Tongue (tissue), 2 donors: ENCODE results near the gene MED16. TPM values are rescaled to one million over a fixed set of nuclear protein-coding genes. Genes with fewer than 3 reads are reported as not detected.

Source experiments
- DNase-seq: peaks from one replicate; pipeline ENCODE4 v3.0.0-alpha.2; 2015
- total RNA-seq: library from RNA; depleted of rRNA; stranded (reverse); fragments of >200 nt; gene quantifications from one replicate; pipeline ENCODE4 v1.2.3, GENCODE V29; 2014

Gene MED16
- total RNA-seq, 1 donor from 2014 or later = 34.4 TPM

DNA sequence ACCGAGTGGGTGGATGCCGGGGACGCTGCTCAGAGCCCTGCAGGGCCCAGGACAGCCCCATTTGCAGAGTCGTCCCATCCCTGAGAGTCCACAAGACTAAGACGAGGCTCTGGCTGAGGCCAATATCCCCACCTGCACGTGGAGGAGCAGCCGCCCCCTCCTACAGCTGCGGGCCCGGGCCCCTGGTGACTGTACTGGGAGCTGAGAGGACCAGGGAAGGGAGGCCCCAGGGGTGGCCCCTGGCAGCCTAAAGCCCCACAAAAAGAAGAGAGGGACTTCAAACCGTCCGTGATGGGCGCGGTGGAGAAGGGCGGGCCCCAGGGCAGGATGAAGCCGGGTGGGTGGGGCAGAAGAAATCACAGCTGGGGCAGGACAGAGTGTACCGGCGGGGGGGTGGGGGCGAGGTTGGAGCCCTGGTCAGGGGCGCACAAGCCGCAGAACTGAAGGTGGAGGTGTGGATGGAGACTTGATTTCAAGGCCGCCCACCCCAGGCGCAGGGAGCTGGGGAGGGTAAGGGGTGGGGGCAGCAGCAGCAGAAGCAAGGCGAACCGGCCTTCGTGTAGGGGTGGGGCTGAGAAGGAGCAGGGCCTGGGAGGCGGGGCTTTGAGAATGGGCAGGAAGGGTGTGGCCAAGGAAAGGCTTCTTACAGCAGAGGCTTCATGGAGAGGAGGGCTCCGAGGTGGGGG is 20.6 kb downstream of the MED16 start:
- DNase-seq = peak; percentile 57

DNA sequence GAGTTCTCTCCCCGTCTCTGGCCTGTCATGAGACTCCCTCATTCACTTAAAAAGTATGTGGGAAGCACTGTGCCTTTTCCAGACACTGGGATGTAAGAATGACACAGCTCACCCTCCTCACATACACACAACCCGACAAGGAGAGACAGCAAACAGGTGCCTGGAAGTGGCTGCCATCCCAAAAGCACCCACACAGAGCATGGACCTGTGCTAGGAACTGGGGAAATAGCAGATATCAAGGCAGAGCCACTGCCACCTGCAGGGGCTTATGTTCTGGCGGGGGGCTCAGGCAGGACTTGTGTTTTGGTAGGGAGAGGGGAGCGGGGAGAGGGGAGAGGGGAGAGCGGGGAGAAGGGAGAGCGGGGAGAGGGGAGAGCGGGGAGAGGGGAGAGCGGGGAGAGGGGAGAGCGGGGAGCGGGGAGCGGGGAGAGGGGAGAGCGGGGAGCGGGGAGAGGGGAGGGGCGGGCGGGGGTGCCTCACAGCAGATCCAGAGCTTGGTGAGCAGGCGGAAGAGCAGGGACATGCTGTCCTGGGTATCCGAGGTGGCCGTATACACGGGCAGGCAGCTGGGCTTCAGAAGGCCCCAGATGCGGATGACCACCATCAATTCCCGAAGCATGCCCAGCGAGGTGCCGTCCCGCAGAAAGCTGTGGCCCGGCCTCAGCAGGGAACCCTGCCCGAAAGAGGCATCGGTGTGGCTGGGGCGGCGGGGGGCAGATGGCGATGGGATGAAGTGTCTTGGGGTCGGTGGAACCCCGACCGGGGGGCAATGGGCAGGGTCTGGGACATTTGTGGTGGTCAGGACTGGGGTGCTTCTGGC is 21.3 kb downstream of the MED16 start:
- DNase-seq = no peak

- peak; percentile 87 for DNase-seq
These were observed 22.0 kb downstream of the MED16 start for GRCh38 chr19:870963-871401.

- DNase-seq = no peak
These were observed 22.7 kb downstream of the MED16 start for GRCh38 chr19:870314-870713.

DNA sequence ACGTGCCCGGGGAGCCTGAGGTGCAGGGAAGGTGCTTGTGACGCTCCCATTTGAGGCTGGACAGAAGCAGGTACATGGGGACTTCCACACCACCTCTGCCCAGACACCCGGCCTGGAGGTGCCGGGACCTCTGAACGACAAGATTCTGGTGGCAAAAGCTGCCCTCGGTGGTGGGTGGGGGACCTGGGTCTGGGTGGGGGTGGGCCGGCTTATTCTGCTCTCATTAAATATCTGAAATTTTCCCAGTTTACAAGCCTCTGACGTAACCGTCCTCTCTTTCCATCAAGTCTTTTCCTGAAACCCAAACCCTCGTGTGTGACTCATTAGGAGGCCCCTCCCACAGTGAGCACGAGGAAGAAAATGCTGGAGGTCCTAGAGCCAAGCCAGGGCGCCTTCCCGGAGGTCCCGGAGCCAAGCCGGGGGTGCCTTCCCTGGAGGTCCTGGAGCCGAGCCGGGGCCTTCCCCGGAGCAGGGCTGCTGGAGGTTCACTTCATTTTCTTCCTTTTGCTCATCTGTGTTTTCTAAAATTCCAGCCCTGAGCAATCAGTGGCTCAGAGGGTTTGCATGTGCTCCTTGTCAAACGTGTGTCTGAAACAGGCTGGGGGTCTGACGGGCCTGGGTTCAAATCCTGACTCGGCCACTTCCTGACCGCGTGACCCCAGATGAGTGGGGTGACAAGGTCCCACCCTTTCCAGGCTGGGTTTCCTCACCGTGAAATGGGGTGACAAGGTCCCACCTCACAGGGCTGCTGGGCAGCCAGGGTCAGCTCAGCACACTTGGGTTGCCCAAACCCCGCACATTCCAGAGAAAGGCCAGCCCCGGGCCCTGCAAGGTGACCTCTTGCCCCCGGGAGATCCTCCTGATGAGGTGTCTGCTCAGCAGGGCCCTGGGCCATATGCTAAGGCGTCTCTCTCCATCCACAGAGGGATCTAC is 23.5 kb downstream of the MED16 start:
- DNase-seq = peak; percentile 62

GRCh38 chr19:868458-869244 is 24.3 kb downstream of the MED16 start:
- no peak for DNase-seq

GRCh38 chr19:867855-868457 is 25.0 kb downstream of the MED16 start:
- DNase-seq = no peak

- peak; percentile 51 for DNase-seq
These were observed 25.6 kb downstream of the MED16 start for GRCh38 chr19:867301-867793.

GRCh38 chr19:866769-867300 is 26.2 kb downstream of the MED16 start:
- DNase-seq = no peak

DNA sequence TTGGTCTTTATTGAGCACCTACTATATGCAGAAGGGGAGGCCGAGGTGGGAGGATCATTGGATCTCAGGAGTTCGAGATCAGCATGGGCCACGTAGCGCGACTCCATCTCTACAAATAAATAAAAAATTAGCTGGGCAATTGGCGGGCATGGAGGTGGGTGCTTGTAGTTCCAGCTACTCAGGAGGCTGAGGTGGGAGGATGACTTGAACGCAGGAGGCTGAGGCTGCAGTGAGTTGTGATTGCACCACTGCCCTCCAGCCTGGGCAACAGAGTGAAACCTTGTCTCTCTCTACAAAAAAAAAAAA is 29.7 kb downstream of the MED16 start:
- DNase-seq = no peak

DNA sequence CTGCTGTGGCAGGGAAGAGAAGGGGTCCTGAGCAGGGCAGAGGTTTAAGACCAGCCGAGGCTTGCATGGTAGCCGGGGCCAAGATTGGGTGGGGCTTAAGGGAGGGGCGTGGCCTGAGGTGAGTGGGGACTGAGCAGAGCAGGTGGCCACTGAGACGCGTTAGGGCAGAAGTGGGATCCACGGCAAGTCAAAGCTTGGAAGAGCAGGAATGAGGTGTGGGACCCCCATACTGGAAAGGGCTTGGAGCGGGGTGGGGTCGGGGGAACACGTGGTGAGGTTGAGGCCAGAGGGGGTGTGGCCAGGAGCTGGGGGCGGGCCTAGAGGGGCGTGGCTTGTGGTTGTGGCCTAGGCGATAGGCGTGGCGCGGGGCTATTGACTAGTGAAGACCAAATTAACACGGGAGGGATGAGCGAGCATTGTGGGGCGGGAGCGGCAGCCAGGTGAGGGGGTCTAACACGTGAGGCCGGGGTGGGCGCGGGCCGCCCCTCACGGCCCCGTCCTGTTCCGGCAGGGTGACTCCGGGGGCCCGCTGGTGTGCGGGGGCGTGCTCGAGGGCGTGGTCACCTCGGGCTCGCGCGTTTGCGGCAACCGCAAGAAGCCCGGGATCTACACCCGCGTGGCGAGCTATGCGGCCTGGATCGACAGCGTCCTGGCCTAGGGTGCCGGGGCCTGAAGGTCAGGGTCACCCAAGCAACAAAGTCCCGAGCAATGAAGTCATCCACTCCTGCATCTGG is 30.2 kb downstream of the MED16 start:
- DNase-seq = peak; percentile 67

- peak; percentile 37 for DNase-seq
These were observed 31.0 kb downstream of the MED16 start for GRCh38 chr19:861756-862580.

DNA sequence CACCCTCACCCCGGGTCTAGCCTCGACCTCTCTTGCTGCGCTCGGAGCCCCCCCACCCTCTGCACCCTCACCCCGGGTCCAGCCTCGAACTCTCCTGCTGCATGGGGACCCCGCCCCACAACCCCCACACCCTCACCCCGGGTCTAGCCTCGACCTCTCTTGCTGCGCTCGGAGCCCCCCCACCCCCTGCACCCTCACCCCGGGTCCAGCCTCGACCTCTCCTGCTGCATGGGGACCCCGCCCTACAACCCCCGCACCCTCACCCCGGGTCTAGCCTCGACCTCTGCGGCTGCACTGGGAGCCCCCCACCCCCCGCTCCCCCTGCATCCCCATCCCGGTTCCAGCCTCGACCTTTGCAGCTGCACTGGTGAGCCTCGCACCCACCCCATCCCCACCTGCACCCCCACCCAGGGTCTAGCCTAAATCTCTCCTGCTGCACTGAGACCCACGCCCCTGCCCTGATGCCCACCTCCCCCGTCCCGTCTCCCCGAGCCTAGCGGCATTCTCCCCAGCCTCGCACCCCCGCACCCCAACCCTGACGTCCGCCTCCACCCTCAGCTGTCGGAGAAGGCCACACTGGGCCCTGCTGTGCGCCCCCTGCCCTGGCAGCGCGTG is 31.7 kb downstream of the MED16 start:
- DNase-seq = no peak

DNA sequence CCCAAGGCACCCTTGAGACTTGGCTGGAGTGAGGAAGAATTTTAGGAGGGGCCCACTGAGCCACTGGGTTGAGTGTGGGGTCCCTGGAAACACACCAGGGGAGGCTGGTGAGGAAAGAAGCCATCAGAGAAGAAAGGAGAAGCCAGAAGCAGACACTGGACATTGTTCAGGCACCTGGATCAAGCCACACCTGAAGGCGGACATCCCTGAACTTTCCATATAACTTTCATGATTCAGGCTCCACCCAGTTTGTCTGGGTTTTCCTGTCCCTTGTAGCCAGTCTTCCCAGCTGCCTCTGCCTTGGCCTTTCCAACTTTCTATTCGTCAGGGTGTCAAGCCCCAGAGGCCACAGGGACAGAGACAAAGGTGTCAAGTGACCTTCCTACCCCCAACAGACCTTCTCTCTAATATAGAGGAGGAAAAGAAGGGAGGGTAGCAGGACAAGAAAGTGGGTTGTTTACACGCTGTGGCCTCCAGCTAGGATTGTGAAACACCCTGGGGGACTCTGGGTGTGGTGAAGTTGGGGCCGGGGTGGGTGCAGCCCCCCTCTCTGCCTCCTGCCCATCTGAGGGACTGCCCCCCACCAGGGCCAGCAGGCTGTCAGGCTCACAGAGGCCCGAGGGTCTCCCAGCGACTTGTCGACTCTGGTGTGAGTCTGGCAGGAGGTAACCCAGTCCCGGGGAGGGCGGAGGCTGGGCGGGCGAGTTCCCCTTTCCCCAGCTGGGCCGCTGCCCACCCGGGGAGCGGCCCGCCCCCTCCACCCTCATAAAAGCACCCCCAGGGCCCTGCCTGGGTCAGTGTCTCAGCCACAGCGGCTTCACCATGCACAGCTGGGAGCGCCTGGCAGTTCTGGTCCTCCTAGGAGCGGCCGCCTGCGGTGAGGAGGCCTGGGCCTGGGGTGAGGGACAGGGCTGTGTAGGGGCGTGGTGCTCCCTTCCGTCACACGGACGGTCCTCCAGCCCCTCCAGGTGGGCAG is 33.8 kb downstream of the MED16 start, which contains the start of gene CFD:
Gene CFD, plus strand, starts transcription at position 797 of the 976 bp plus-strand sequence. Its CDS starts 26 bp downstream, at position 823.
- no peak for DNase-seq

DNA sequence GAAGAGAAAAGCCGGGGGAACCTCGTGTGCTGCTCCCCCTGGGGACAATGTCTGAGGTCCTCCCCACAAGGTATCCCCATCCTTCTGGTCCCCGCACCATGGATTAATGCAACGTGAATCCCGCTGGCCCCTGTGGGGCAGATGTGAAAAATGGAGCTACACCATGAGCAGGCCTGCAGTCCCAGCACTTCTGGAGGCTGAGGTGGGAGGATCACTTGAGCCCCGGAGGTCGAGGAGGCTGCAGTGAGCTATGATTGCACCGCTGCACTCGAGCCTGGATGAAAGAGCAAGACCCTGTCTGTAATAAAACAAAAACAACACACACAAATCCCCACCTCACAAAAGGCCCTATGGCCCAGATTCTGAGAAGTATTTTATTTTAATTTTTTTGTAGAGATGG is 34.7 kb downstream of the MED16 start:
- DNase-seq = no peak

DNA sequence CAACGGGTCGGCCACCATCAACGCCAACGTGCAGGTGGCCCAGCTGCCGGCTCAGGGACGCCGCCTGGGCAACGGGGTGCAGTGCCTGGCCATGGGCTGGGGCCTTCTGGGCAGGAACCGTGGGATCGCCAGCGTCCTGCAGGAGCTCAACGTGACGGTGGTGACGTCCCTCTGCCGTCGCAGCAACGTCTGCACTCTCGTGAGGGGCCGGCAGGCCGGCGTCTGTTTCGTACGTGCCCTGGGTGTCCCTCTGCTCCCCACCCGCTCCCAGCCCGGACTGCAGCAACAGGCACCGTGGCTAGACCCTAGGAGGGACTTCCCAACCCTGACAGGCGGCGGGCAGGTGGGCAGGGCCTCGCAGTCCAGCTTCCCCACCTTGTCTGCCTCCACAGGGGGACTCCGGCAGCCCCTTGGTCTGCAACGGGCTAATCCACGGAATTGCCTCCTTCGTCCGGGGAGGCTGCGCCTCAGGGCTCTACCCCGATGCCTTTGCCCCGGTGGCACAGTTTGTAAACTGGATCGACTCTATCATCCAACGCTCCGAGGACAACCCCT is 37.3 kb downstream of the MED16 start:
- DNase-seq = no peak

GRCh38 chr19:855142-855541 is 37.8 kb downstream of the MED16 start:
- DNase-seq = no peak
